LNCAP (cell line): ENCODE data around the gene TTC28.

Source experiments
- CTCF ChIP-seq: fragments of 450-650 bp; IDR thresholded peaks from 2 replicates; pipeline ENCODE4 v1.5.1; 2017; ENCODE audit warnings: mild to moderate bottlenecking

TTC28 gene

GRCh38 chr22:27996529-27996925, 683.1 kb downstream of the TTC28 start:
- TF ChIP-seq CTCF: no peak

DNA sequence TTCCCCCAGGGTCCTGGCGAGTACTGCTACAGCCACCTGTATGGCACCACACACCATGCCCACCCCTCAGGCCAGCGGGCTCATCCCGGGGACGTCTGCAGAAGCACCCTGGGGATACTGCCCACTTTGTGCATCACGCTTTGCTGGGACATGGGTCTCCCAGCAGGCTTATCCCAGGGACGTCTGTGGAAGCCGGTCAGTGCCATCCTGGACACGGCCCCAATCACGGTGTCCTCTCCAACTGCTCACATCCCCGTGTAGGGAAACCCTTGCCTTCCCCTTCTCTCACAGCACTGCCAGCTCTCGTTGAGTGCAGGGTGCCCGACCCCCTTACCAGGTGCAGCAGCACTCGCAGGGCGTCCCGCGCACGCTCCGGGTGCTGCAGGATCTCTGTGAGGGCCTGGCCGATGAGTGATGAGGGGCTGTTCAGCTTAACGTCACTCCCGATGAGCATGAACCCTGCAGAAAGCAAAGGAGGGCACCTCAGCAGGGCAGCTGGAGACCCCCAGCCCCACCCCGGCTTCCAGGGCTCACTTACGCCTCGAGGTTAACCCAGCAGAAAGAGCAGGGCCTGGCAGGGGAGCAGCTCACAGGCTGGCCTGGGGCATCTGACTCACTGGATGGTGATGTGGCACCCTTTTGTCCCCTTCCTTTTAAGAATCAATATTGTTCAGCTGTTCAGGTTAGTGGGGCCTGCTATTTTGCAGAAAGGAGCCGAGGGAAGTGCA, 683.7 kb downstream of the TTC28 start:
- TF ChIP-seq CTCF: no peak

DNA sequence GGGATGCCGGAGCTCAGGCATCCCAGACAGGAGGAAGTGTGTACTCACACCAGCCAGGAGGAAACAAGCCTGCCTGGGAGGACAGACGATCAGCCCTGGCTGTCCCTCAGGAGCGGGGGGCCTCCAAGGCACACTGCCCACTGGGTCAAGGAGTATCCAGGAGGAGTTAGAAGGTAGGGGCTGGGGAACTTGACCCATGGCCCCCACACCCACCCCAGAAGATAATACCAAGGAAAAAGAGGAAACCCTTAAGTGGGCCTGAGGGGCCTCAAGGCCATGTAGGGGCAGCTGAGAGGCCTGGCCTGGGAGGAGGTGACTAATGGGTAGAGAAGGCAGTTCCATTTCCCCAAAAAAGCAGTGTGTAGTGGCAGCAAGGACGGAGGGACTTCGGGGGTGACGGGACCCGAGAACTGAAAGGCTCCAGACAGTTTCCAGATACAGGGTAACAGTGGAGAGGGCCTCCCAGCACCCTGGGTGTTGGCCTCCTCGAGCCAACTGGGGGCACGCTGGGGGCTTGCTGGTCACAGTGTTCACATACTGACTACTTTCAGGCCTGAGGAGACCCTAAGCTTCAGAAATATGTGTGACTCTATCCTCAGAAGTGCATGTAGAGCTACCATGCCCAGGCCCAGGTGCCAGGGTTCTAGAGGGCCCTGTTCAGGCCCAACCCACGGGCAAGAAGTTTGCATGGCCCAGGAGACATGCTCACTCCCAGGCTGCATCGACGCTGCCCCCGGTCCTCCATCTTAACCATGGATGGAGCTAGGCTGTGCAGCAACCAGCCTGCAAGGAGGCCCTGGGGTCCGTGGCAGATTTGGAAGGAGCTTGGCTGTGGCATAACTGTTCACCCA, 684.9 kb downstream of the TTC28 start:
- no peak for TF ChIP-seq CTCF

DNA sequence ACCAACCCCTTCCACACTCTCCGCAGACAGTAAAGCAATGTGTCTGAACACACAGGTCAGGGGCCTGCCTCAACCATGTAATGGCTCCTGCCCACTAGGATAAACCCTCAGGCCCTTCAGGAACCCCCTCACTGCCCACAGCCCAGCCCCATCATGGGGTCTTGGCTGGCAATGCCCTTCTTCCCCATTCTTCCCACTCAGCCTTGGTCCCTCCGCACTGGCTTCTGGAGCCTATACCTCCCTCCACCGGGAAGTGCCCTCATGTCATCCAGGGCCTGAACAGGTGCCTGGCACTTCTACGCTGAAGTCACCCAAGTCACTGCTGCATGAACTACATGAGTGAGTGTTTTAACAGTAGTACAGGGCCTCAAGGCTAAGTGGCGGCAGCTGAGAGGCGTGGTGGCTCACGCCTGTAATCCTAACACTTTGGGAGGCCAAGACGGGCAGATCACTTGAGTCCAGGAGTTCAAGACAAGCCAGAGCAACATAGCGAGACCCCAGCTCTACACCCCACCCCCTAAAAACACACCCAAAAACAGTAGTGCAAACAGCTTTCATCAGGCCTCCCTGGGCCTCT, 685.8 kb downstream of the TTC28 start:
- TF ChIP-seq CTCF: no peak

DNA sequence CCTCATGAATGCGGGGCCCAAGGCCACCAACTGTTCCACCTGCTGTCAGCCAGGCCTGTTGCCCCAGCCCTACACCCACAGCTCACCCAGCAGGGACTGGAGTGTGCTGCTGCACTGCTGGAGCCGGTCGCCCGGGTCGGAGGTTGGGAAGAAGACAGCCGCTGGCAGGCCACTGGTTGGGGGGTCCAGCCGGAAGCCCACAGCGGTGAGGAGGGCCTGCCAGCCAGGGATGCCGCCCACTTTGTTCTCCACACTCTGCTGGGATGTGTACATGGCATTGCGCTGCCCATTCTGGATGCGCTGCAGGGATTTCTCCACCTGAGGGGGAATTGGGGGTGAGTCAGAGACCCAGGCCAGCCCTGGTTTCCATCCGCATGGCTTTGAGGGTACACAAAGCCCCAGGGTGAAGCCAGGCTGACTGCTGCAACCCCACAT, 686.4 kb downstream of the TTC28 start:
- TF ChIP-seq CTCF: no peak

DNA sequence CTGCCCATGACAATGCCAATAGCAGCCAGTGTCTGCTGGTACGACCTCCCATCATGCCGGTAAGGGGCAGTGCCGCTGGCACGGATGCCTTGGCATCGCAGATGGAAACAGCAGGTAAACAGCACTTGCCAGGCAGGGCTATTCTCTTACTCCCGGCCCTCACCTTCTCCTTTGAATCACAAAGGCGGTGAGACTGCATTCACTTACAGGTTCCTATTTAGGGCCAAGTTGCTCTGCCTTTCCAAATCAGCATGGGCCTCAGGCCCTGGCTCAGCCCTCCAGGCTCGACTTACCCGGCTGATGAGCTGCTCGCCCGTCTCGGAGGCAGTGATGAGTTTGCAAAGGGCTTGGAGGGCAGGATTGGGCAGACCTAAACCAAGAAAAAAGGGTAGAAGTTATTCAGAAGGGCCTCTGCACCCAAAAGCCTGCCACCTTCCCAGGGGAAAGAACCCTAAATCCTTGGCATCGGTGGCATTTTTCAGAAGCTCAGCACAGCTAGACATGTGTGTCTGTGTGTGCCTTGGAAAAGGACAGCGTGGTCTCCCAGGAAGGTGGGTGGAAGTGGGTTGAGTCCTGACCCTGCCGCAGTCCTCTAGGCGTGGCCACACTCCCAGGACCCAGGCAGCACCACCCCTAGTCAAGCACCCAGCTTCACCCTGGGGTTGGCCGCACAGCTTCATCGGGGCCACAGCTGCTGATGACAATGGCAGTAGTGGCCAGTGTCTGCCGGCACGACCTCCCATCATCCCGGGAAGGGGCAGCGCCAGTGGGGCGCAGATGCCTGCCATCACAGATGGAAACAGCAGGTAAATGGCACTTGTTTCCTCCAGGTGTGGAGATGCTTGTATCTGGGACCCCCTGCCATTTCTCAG, 687.1 kb downstream of the TTC28 start:
- no peak for TF ChIP-seq CTCF
